H9 (cell line): ENCODE data around the gene BCAS3. TPM values are rescaled to one million over a fixed set of nuclear protein-coding genes. Genes with fewer than 3 reads are reported as not detected.

Experiments used
- DNase-seq: peaks from one replicate; pipeline ENCODE4 v3.0.0-alpha.2; 2017
- H2AFZ ChIP-seq: one replicate; pipeline ENCODE4 v1.6.1; 2013; ENCODE audit warnings: mild to moderate bottlenecking, low read length, control low read depth, moderate library complexity
- H2AK5ac ChIP-seq: 2 replicates; pipeline ENCODE4 v1.6.1; 2013; ENCODE audit warnings: low read length, control low read depth, mixed read lengths; ENCODE audit not compliant: insufficient read length
- H2BK120ac ChIP-seq: one replicate; pipeline ENCODE4 v1.6.1; 2013; ENCODE audit warnings: low read depth, mild to moderate bottlenecking, low read length, control low read depth, inconsistent platforms; ENCODE audit not compliant: poor library complexity, severe bottlenecking
- H2BK12ac ChIP-seq: 2 replicates; pipeline ENCODE4 v1.6.1; 2013; ENCODE audit warnings: low read length, control low read depth, mixed read lengths, low read depth; ENCODE audit not compliant: insufficient read length
- H2BK15ac ChIP-seq: 2 replicates; pipeline ENCODE4 v1.6.1; 2013; ENCODE audit warnings: low read depth, low read length, control low read depth
- H2BK20ac ChIP-seq: one replicate; pipeline ENCODE4 v1.6.1; 2013; ENCODE audit warnings: low read depth, mild to moderate bottlenecking, low read length, control low read depth, inconsistent platforms; ENCODE audit not compliant: poor library complexity, severe bottlenecking
- H2BK5ac ChIP-seq: 2 replicates; pipeline ENCODE4 v1.6.1; 2013; ENCODE audit warnings: low read length, control low read depth, mixed read lengths; ENCODE audit not compliant: insufficient read length
- H3K14ac ChIP-seq: 2 replicates; pipeline ENCODE4 v1.6.1; 2013; ENCODE audit warnings: low read length, control low read depth; ENCODE audit not compliant: insufficient read depth
- H3K18ac ChIP-seq: 2 replicates; pipeline ENCODE4 v1.6.1; 2013; ENCODE audit warnings: low read depth, mild to moderate bottlenecking, mixed read lengths, low read length, control low read depth; ENCODE audit not compliant: insufficient read length
- H3K23ac ChIP-seq: 2 replicates; pipeline ENCODE4 v1.6.1; 2013; ENCODE audit warnings: low read length, control low read depth, mixed read lengths, low read depth; ENCODE audit not compliant: insufficient read length
- H3K23me2 ChIP-seq: 2 replicates; pipeline ENCODE4 v1.6.1; 2013; ENCODE audit warnings: low read depth, mild to moderate bottlenecking, mixed read lengths, low read length, control low read depth; ENCODE audit not compliant: insufficient read length, poor library complexity, severe bottlenecking
- H3K27ac ChIP-seq: 2 replicates; pipeline ENCODE4 v1.5.1; 2013; ENCODE audit warnings: low read length, control low read depth, mixed read lengths, low read depth; ENCODE audit not compliant: insufficient read length
- H3K27me3 ChIP-seq: 2 replicates; pipeline ENCODE4 v1.6.1; 2013; ENCODE audit warnings: low read length, control low read depth, inconsistent platforms; ENCODE audit not compliant: insufficient read depth
- H3K4ac ChIP-seq: 2 replicates; pipeline ENCODE4 v1.6.1; 2013; ENCODE audit warnings: low read depth, mild to moderate bottlenecking, control low read depth, inconsistent platforms, low read length, moderate library complexity
- H3K4me1 ChIP-seq: 2 replicates; pipeline ENCODE4 v1.6.1; 2013; ENCODE audit warnings: low read length, control low read depth, inconsistent platforms; ENCODE audit not compliant: insufficient read depth
- H3K4me2 ChIP-seq: 2 replicates; pipeline ENCODE4 v1.6.1; 2013; ENCODE audit warnings: low read length, control low read depth, mixed read lengths; ENCODE audit not compliant: insufficient read length, insufficient read depth
- H3K56ac ChIP-seq: 2 replicates; pipeline ENCODE4 v1.6.1; 2013; ENCODE audit warnings: low read depth, mild to moderate bottlenecking, mixed read lengths, low read length, control low read depth; ENCODE audit not compliant: insufficient read length
- H3K79me1 ChIP-seq: 2 replicates; pipeline ENCODE4 v1.6.1; 2013; ENCODE audit warnings: low read depth, mild to moderate bottlenecking, moderate library complexity, low read length, control low read depth, inconsistent platforms; ENCODE audit not compliant: insufficient read depth, poor library complexity, severe bottlenecking
- H3K79me2 ChIP-seq: 2 replicates; pipeline ENCODE4 v1.6.1; 2013; ENCODE audit warnings: low read length, control low read depth, inconsistent platforms; ENCODE audit not compliant: insufficient read depth
- H3K9ac ChIP-seq: 2 replicates; pipeline ENCODE4 v1.6.1; 2013; ENCODE audit warnings: low read length, control low read depth, mixed read lengths; ENCODE audit not compliant: insufficient read length; ENCODE audit errors: extremely low read depth
- H3K9me3 ChIP-seq: one replicate; pipeline ENCODE4 v1.6.1; 2013; ENCODE audit warnings: low read depth, low read length, inconsistent platforms; ENCODE audit not compliant: control insufficient read depth
- H3T11ph ChIP-seq: one replicate; pipeline ENCODE4 v1.6.1; 2013; ENCODE audit warnings: mild to moderate bottlenecking, low read length, control low read depth, inconsistent platforms
- H4K20me1 ChIP-seq: one replicate; pipeline ENCODE4 v1.6.1; 2013; ENCODE audit not compliant: control insufficient read depth, insufficient read length, insufficient read depth
- H4K5ac ChIP-seq: 2 replicates; pipeline ENCODE4 v1.6.1; 2013; ENCODE audit warnings: low read depth, mild to moderate bottlenecking, mixed read lengths, low read length, control low read depth; ENCODE audit not compliant: insufficient read length
- H4K8ac ChIP-seq: replicated peaks from 2 replicates; pipeline ENCODE4 v1.6.1; 2013; ENCODE audit warnings: low read length, control low read depth, mixed read lengths, low read depth; ENCODE audit not compliant: insufficient read length
- H4K91ac ChIP-seq: 2 replicates; pipeline ENCODE4 v1.6.1; 2013; ENCODE audit warnings: low read depth, mild to moderate bottlenecking, moderate library complexity, mixed read lengths, low read length, control low read depth; ENCODE audit not compliant: insufficient read length
- H3K27ac Mint-ChIP-seq, 3 experiments: 2 replicates in 2 of 3; 3 replicates in 1 of 3; pipeline ENCODE4 v1.8.0; 2020 to 2021; ENCODE audit warnings: mixed read lengths in 3 of 3, mild to moderate bottlenecking in 1 of 3, moderate library complexity in 1 of 3
- H3K27me3 Mint-ChIP-seq: 2 replicates; pipeline ENCODE4 v1.8.0; 2021; ENCODE audit warnings: low read depth, mild to moderate bottlenecking, moderate library complexity, mixed read lengths
- H3K36me3 Mint-ChIP-seq, 3 experiments: 2 replicates in 2 of 3; 3 replicates in 1 of 3; pipeline ENCODE4 v1.8.0; 2020 to 2021; ENCODE audit warnings: low read depth in 3 of 3, mixed read lengths in 3 of 3; ENCODE audit not compliant: insufficient read depth in 1 of 3
- H3K4me1 Mint-ChIP-seq, 2 experiments: 2 replicates each; pipeline ENCODE4 v1.8.0; 2020; ENCODE audit warnings: mixed read lengths in 2 of 2
- H3K4me3 Mint-ChIP-seq, 2 experiments: 2 replicates in 1 of 2; 3 replicates in 1 of 2; pipeline ENCODE4 v1.8.0; 2020 to 2021; ENCODE audit warnings: mild to moderate bottlenecking in 2 of 2, mixed read lengths in 2 of 2, moderate library complexity in 1 of 2
- H3K9me3 Mint-ChIP-seq, 2 experiments: 2 replicates in 1 of 2; 3 replicates in 1 of 2; pipeline ENCODE4 v1.8.0; 2020; ENCODE audit warnings: mild to moderate bottlenecking in 2 of 2, mixed read lengths in 2 of 2, moderate library complexity in 1 of 2
- CTCF ChIP-seq: fragments of 200-600 bp; sonication (generic); conservative IDR thresholded peaks from 3 replicates; pipeline ENCODE4 v1.8.0; 2021; ENCODE audit warnings: antibody characterized with exemption, mild to moderate bottlenecking
- WGBS: extraction: QIAGEN DNeasy Blood & Tissue Kit; methylation state at CpG from one replicate; pipeline ENCODE4 v1.1.7; 2013; ENCODE audit warnings: missing lambda C conversion rate, low lambda C conversion rate, mixed read lengths; ENCODE audit not compliant: insufficient read length; ENCODE audit errors: extremely low coverage; 5-methylcytosine and 5-hydroxymethylcytosine counted together
- total RNA-seq: library from RNA; stranded (reverse); gene quantifications from 2 replicates; pipeline ENCODE4 v1.2.1, GENCODE V29; 2021

Gene BCAS3
- total RNA-seq, 1 experiment from 2014 or later: 22.4 TPM

- H3K27ac ChIP-seq: no peak overlapping the region
- no peak overlapping the region for H4K91ac ChIP-seq
- Mint-ChIP-seq H3K27me3 (no peaks in the 10 kb centered on the region), H3K36me3 (0 out of 7 replicates have a peak, but pooled peaks cover 0 to 1% (median 0%) of the 10 kb centered on the region in 3 experiments), H3K4me3 (no peak overlapping the region), H3K27ac (no peak overlapping the region), H3K4me1 (peaks cover 14 to 16% of the 10 kb centered on the region in 2 experiments), H3K9me3 (no peaks in the 10 kb centered on the region)
- H3K18ac ChIP-seq: no peak overlapping the region
- H3K9me3 ChIP-seq: no peaks in the 10 kb centered on the region
- no peak overlapping the region for H2BK120ac ChIP-seq
- no peak overlapping the region for H2BK12ac ChIP-seq
- no peak overlapping the region for H3K9ac ChIP-seq
- no peaks in the 10 kb centered on the region for H3K27me3 ChIP-seq
- H2BK5ac ChIP-seq: no peak overlapping the region
- no peak overlapping the region for H2AFZ ChIP-seq
- no peak overlapping the region for H3K4me2 ChIP-seq
- no peak overlapping the region for H2BK20ac ChIP-seq
- no peak overlapping the region for H3K23ac ChIP-seq
- WGBS: no CpG with 5 or more reads among the region's 2 CpGs
- no peaks in the 10 kb centered on the region for H3K79me2 ChIP-seq
- H4K20me1 ChIP-seq: no peaks in the 10 kb centered on the region
- H3K79me1 ChIP-seq: no peaks in the 10 kb centered on the region
- H3K14ac ChIP-seq: no peak overlapping the region
- H4K8ac ChIP-seq: no peak overlapping the region
- no peak for DNase-seq
- peak; percentile 52; the same call in 2 of the 3 replicates for TF ChIP-seq CTCF
- no peak overlapping the region for H3K56ac ChIP-seq
- H4K5ac ChIP-seq: no peak overlapping the region
- H2AK5ac ChIP-seq: no peak overlapping the region
- H3K23me2 ChIP-seq: no peaks in the 10 kb centered on the region
- H3T11ph ChIP-seq: no peak overlapping the region
- H3K4me1 ChIP-seq: no peaks in the 10 kb centered on the region
- H2BK15ac ChIP-seq: no peak overlapping the region
- H3K4ac ChIP-seq: no peak overlapping the region
These were observed 323.3 kb downstream of the BCAS3 start for GRCh38 chr17:61000911-61001310.
